ENCODE data around the gene RETN. TPM values are rescaled to one million over a fixed set of nuclear protein-coding genes. Genes with fewer than 3 reads are reported as not detected.

The RETN gene
- total and polyA plus RNA-seq, 2 experiments from 2014 or later: not detected

- no peak overlapping the region for H3K27ac ChIP-seq
- peak; percentile 20 to 63 for DNase-seq (ENCODE audit: low read depth in 1 of 2, low spot score in 1 of 2)
- H3K4me3 ChIP-seq: no peak overlapping the region
- H3K4me1 ChIP-seq (ENCODE audit: low read depth): no peaks in the 10 kb centered on the region
- no peak for TF ChIP-seq CTCF (IDR thresholded peaks at IDR 0.05; ENCODE audit: low read depth, low read length)
- H3K27me3 ChIP-seq: peaks cover 51% of the 10 kb centered on the region
- H3K36me3 ChIP-seq: no peaks in the 10 kb centered on the region
- H3K9me3 ChIP-seq (ENCODE audit: low read depth): no peaks in the 10 kb centered on the region
Observed at GRCh38 chr19:7674010-7675005, 5.5 kb downstream of the RETN start.

- no peak overlapping the region for H3K4me3 ChIP-seq
- H3K27me3 ChIP-seq: peaks cover 33% of the 10 kb centered on the region
- H3K4me1 ChIP-seq (ENCODE audit: low read depth): no peaks in the 10 kb centered on the region
- H3K27ac ChIP-seq: no peak overlapping the region
- no peak for TF ChIP-seq CTCF (IDR thresholded peaks at IDR 0.05; ENCODE audit: low read depth, low read length)
- no peaks in the 10 kb centered on the region for H3K36me3 ChIP-seq
- no peak for DNase-seq (ENCODE audit: low read depth in 1 of 2, low spot score in 1 of 2)
- no peaks in the 10 kb centered on the region for H3K9me3 ChIP-seq (ENCODE audit: low read depth)
Observed at GRCh38 chr19:7676376-7676775, 7.5 kb downstream of the RETN start.

GRCh38 chr19:7676854-7677253, 8.0 kb downstream of the RETN start, which contains the start of gene MCEMP1:
Gene MCEMP1, plus strand, starts transcription at chr19:7677090. Its CDS starts 31 bp downstream, at chr19:7677121.
- Histone ChIP-seq H3K27me3 (peaks cover 28% of the 10 kb centered on the region), H3K9me3 (ENCODE audit: low read depth) (no peaks in the 10 kb centered on the region), H3K27ac (no peak within 1 kb of the TSS), H3K36me3 (no peaks in the 10 kb centered on the region), H3K4me1 (ENCODE audit: low read depth) (no peaks in the 10 kb centered on the region), H3K4me3 (no peak within 1 kb of the TSS)
- no peak for DNase-seq (ENCODE audit: low read depth in 1 of 2, low spot score in 1 of 2)
- no peak for TF ChIP-seq CTCF (IDR thresholded peaks at IDR 0.05; ENCODE audit: low read depth, low read length)

GRCh38 chr19:7677669-7678311, 8.9 kb downstream of the RETN start:
- peaks cover 3% of the 10 kb centered on the region for H3K36me3 ChIP-seq
- H3K9me3 ChIP-seq (ENCODE audit: low read depth): no peaks in the 10 kb centered on the region
- no peak overlapping the region for H3K4me3 ChIP-seq
- H3K27me3 ChIP-seq: peaks cover 18% of the 10 kb centered on the region
- DNase-seq (ENCODE audit: low read depth in 1 of 2, low spot score in 1 of 2): no peak
- H3K4me1 ChIP-seq (ENCODE audit: low read depth): no peaks in the 10 kb centered on the region
- no peak for TF ChIP-seq CTCF (IDR thresholded peaks at IDR 0.05; ENCODE audit: low read depth, low read length)
- no peak overlapping the region for H3K27ac ChIP-seq

- no peaks in the 10 kb centered on the region for H3K4me1 ChIP-seq (ENCODE audit: low read depth)
- H3K27ac ChIP-seq: no peak overlapping the region
- TF ChIP-seq CTCF (IDR thresholded peaks at IDR 0.05; ENCODE audit: low read depth, low read length): no peak
- DNase-seq (ENCODE audit: low read depth in 1 of 2, low spot score in 1 of 2): no peak
- no peak overlapping the region for H3K4me3 ChIP-seq
- no peaks in the 10 kb centered on the region for H3K9me3 ChIP-seq (ENCODE audit: low read depth)
- peaks cover 4% of the 10 kb centered on the region for H3K36me3 ChIP-seq
- peaks cover 14% of the 10 kb centered on the region for H3K27me3 ChIP-seq
Observed at GRCh38 chr19:7678971-7679751, 10.3 kb downstream of the RETN start.

Data from cardiac muscle cell (in vitro differentiated cells and primary cell).